GM19035 (cell line): ENCODE data around the gene RBM38.

ENCODE experiments used
- ATAC-seq: cut with Tn5 transposase; IDR thresholded peaks from one replicate; pipeline ENCODE4 v1.9.1; 2021; ENCODE audit not compliant: unreplicated experiment

Gene RBM38

GRCh38 chr20:57389695-57390603 lies 1.2 kb upstream of the RBM38 start:
- peak; percentile 10 for ATAC-seq

- ATAC-seq: peak; percentile 4
Measured at GRCh38 chr20:57391439-57392301, 474 bp downstream of the RBM38 start.

DNA sequence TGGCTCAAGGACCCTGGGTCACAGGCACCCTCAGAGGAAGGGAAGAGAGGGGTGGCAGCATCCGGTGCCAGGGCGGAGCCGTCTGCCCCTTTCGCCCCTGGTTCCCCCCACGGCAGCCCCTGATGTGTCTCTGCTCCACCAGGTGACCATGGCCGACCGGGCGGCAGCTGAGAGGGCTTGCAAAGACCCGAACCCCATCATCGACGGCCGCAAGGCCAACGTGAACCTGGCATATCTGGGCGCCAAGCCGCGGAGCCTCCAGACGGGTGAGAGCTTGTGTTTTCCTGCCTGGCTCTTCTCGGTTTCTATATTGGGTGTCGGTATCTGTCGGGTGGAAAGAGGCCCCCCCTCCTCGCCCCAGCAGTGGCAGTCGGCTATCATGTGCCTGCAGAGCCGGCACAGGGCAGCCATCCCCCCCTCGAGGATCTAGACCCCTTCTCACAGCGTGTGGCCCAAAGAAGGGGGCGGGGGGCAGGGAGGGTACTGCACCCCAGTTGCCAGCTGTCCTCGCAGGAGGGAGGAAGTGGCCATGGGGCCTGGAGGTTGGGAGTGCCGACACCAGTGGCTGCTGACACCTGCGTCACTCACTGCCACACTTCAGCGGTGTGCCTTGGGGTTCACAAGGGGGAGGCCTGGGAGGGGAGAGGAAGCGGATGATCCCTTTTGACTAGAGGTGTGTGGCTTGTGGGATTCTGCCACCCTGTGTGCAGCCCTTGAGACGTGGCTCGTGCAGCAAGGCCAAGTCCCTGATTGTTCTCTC lies 1.5 kb downstream of the RBM38 start:
- ATAC-seq: no peak

GRCh38 chr20:57393321-57394120 lies 2.3 kb downstream of the RBM38 start:
- ATAC-seq: no peak

DNA sequence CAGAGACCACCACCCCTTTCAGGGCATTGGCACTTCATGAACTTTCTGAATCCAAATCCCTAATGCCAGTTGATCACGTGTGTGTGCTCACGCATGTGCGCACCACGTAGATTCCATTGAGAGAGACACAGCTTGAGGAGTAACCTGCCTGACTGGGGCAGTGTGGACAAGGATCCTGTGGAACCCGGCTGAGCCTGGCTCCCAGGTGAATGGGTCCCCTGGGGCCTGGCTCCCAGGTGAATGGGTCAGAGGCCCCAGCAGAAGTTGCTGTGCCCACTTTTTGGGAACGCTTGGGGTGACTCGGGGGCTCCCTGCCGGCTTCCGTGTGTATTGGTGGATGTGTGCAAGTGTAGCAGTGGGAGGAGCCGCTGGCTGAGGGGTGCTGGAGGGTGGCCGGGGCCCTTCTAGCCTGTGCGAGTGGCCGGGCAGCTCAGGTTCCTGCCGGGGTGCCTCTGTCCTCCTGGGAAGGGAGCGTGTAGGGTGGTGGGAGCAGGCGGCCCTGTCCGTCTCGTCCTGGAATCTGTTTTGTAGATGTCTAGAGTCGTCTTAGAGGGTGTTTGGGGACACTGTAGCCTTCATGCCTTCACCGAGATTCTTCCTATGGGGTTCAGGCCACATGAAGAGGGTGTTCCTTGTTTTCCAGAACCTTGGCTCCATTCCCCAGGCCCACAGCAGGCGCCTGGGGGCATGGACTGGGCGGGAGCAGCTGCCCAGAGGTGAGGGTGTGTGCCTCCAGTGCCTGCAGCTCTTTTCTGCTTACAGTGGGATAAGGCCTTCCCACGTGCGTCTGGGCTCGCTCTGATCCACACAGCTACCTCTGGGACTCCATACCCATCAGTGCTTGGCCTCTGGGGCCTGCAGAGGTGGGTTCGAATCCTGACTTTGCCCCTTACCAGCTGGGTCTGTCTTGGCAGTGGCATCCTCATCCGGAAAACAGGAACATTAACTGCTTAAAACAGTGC lies 3.2 kb downstream of the RBM38 start:
- ATAC-seq: no peak

GRCh38 chr20:57395111-57395966 lies 4.1 kb downstream of the RBM38 start:
- no peak for ATAC-seq

DNA sequence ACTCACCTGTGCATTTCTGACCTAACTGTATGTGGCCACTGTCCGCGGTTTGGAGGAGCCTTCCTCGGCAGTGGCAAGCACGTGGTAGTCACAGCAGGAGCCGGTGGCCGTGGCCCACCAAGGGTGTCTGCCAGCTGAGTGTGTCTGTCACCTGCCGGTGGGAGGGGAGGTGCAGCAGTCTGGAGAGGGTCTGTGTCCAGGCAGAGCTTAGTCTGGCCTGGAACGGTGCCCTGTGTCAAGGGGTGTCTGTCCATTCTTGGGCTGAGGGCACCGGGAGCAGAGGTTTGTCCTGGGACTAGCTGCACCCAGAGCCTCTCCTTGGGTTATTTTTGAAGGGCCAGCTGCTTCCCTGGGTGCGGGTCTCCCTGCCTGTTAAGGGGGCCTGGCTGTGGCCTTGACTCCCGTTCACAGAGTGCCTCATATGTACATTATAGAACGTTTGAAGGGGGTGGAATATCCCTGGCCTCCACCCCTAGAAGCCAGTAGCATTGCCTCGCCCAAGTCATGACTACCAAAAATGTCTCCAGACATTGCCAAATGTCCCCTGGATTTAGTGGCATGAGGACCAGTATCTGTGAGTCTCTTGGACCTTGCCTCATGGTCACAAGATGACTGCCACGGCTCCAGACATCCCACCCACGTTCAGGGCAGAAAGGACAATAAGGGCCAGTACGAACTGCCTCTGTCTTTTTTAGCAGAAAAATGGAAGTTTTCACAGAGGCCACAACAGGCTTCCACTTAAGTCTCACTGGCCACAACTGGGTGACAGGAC lies 5.2 kb downstream of the RBM38 start:
- ATAC-seq: no peak

DNA sequence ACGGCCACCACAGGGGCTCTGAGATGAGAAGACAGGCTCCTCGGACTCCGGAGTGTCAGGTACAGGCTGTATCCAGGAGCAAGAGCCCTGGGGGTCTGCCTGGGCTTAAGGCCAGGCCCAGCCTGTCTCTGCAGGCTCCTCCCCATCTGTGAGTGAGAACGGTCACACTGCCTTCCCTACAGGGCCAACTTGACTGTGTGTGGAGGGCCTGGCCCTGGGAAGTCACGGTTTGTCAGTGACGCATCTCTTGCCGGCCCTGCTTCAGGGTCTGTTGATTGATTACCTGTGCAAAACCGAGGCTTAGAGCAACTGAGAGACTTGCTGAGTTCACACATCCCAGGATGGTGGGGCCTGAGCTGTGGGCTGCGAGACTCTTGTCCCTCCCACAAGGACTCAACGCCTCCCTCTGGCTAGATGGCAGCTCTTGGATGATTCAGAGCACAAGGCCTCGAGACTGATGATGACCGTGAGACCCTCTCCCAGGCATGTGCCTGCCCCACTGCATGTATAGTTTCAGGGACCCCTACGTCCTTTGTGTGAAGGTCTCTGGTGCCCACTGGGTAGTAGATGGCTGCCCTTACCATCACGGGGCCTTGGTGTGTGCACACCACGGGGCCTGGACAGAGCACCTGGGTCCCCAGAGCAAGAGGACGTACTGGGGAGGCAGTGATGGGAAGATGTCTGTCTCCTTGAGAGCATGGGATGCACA lies 5.9 kb downstream of the RBM38 start:
- no peak for ATAC-seq

DNA sequence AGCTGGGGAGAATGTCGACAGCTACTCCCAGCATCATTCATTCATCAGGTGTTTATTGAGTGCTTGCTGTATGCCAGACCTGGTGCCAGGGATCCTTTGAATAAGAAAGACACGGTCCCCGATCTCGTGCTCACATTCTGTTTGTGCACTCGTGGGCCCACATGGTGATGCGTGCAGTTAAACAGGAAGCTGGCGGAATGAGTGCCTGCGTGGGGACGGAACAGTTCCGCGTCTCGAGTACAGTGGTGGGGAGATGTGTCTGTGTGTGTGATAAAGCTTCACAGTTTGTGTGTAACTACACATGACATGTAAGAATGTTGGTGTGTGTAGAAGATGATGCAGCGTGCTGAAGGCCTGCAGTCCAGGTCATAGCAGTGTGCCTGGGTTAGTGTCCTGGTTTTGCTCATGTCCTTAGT lies 6.5 kb downstream of the RBM38 start:
- ATAC-seq: peak; percentile 0

- peak; percentile 59 for ATAC-seq
Measured at GRCh38 chr20:57398231-57398821, 7.1 kb downstream of the RBM38 start.

GRCh38 chr20:57398901-57399535 lies 7.8 kb downstream of the RBM38 start:
- ATAC-seq: no peak

- ATAC-seq: peak; percentile 40
Measured at GRCh38 chr20:57399587-57400155, 8.5 kb downstream of the RBM38 start.

DNA sequence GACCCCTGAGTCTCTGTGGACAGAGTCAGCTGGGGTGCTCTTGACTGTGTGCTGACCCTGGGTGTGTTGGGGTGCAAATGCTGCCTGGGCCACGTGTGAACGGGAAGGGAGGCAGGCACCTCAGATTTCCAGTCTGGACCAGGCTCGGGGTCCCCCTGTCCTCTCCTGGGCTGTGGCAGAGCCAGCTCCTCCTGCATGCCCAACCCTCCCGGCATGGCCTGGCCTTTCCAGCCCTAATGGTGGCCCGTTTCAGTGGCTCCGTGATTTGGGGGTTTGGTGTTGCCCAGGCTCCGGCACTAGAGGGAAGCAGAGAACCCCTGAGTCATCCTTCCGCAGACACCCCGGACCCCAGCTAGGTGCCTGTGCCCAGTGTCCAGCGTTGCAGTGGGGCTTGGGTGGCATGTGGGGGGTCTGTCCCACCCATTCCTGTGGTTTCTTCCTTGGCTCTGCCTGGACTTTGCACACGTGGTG lies 9.1 kb downstream of the RBM38 start:
- no peak for ATAC-seq

- no peak for ATAC-seq
Measured at GRCh38 chr20:57400821-57401564, 9.8 kb downstream of the RBM38 start.

- no peak for ATAC-seq
Measured at GRCh38 chr20:57401565-57401918, 10.3 kb downstream of the RBM38 start.
